ENCODE data around the gene RGS9BP. TPM values are rescaled to one million over a fixed set of nuclear protein-coding genes. Genes with fewer than 3 reads are reported as not detected.

The RGS9BP gene
- total and polyA plus RNA-seq, 10 of the 15 experiments (the other 5 are each of a cell fraction or from before 2014, with no cell fraction given), result 0.01 to 0.10 (median 0.05) TPM; not detected in 6

- TF ChIP-seq SP1 (IDR thresholded peaks at IDR 0.05; ENCODE audit: low read depth, low read length) (no peak), NR2C2 (IDR thresholded peaks at IDR 0.05; ENCODE audit: borderline replicate concordance, control insufficient read depth, insufficient read length, low read depth) (no peak), SIN3A (IDR thresholded peaks at IDR 0.05; ENCODE audit: low read depth, low read length) (no peak), ATF3 (IDR thresholded peaks at IDR 0.05; ENCODE audit: borderline replicate concordance, extremely low read depth, low read depth, low read length) (peak; percentile 39; the same call in 1 of the 2 replicates), IKZF1 (conservative IDR thresholded peaks at IDR 0.05) (peak; percentile 63; the same call in 1 of the 2 replicates), E2F8 (IDR thresholded peaks at IDR 0.05; ENCODE audit: low read depth, partially characterized antibody) (no peak), TAF1 (IDR thresholded peaks at IDR 0.05; ENCODE audit: borderline replicate concordance, low read depth, low read length) (no peak), FOXK2 (IDR thresholded peaks at IDR 0.05) (no peak), CTCF (IDR thresholded peaks at IDR 0.05 in 2 of 3, conservative IDR thresholded peaks at IDR 0.05 in 1 of 3; ENCODE audit: control insufficient read depth in 2 of 3, extremely low read depth in 1 of 3, insufficient read depth in 1 of 3, low read depth in 3 of 3, low read length in 3 of 3) (no peak), CREB1 (IDR thresholded peaks at IDR 0.05; ENCODE audit: low read depth) (no peak), USF1 (IDR thresholded peaks at IDR 0.05; ENCODE audit: borderline replicate concordance, extremely low read length, insufficient read depth, low read depth, low read length) (peak; percentile 81), MXI1 (IDR thresholded peaks at IDR 0.05; ENCODE audit: low read depth, low read length) (no peak), BACH1 (IDR thresholded peaks at IDR 0.05; ENCODE audit: borderline replicate concordance) (0 out of 2 replicates have a peak, but pooled peaks have one; percentile 26), RB1 (IDR thresholded peaks at IDR 0.05; ENCODE audit: borderline replicate concordance) (no peak), YY1 (IDR thresholded peaks at IDR 0.05; ENCODE audit: low read depth, low read length) (no peak), ZBTB33 (IDR thresholded peaks at IDR 0.05) (no peak), ZNF384 (IDR thresholded peaks at IDR 0.05; ENCODE audit: borderline replicate concordance, low read depth, low read length) (no peak), NKRF (conservative IDR thresholded peaks at IDR 0.05) (no peak; the same call in 1 of the 2 replicates), SIX5 (IDR thresholded peaks at IDR 0.05; ENCODE audit: low read depth, low read length, severe bottlenecking) (no peak), SREBF2 (IDR thresholded peaks at IDR 0.05; ENCODE audit: low read length) (no peak)
Measured at GRCh38 chr19:32675720-32676185, at the start of gene RGS9BP (continued).
